Breast epithelium (tissue), 4 donors: Measurements from ENCODE around the gene PLAAT4. TPM values are rescaled to one million over a fixed set of nuclear protein-coding genes. Genes with fewer than 3 reads are reported as not detected.

ENCODE experiments used
- DNase-seq, 2 donors: peaks; one replicate each; pipeline ENCODE4 v3.0.0-alpha.2; 2019; ENCODE audit warnings: low spot score in 2 of 2
- H3K27ac ChIP-seq, 2 donors: fragments of 200-600 bp; sonication (generic) in 1 of 2; one replicate each; pipeline ENCODE4 v1.5.1; 2016 to 2019; ENCODE audit warnings: mild to moderate bottlenecking in 1 of 2
- H3K27me3 ChIP-seq, 2 donors: fragments of 200-600 bp; sonication (generic) in 1 of 2; one replicate each; pipeline versions ENCODE4 v1.5.1 to v1.6.0; 2017 to 2019; ENCODE audit warnings: control low read depth in 1 of 2, mild to moderate bottlenecking in 1 of 2
- H3K36me3 ChIP-seq: fragments of 200-600 bp; one replicate; pipeline ENCODE4 v1.5.1; 2019
- H3K4me1 ChIP-seq, 2 donors: fragments of 200-600 bp; sonication (generic); one replicate each; pipeline ENCODE4 v1.5.1; 2016 to 2019; ENCODE audit warnings: control low read depth in 1 of 2
- H3K4me3 ChIP-seq, 3 donors: fragments of 200-600 bp; sonication (generic); 1 replicate in 2 of 3; 2 replicates in 1 of 3; pipeline ENCODE4 v1.5.1; 2016 to 2019; ENCODE audit warnings: mild to moderate bottlenecking in 3 of 3, moderate library complexity in 2 of 3
- H3K9me3 ChIP-seq, 2 donors: fragments of 200-600 bp; sonication (generic) in 1 of 2; one replicate each; pipeline ENCODE4 v1.5.1; 2016 to 2019; ENCODE audit warnings: control low read depth in 1 of 2
- POLR2A ChIP-seq: fragments of 450-650 bp; IDR thresholded peaks from one replicate; pipeline ENCODE4 v1.6.1; 2016; ENCODE audit warnings: antibody characterized with exemption, mild to moderate bottlenecking, moderate library complexity
- POLR2AphosphoS5 ChIP-seq, 3 donors: sonication (generic); formaldehyde crosslinking; IDR thresholded peaks; one replicate each; pipeline ENCODE4 v1.6.1; 2017; ENCODE audit warnings: antibody characterized with exemption in 3 of 3
- intact Hi-C: fragments of 100-400 bp; cut with DNase I; formaldehyde crosslinking; loops from one replicate; pipeline ENCODE4 v1.15.1; 2023; ENCODE audit warnings: low total_unique reads
- total RNA-seq, 3 donors: library from RNA; depleted of rRNA; stranded (reverse); fragments of >200 nt; gene quantifications; one replicate each; pipeline ENCODE4 v1.1.0, GENCODE V29; 2016
- TF ChIP-seq, protein P1 (sequence below), 3 donors: fragments of 450-650 bp; IDR thresholded peaks; one replicate each; pipeline ENCODE4 v1.5.1; 2016 to 2017; ENCODE audit warnings: antibody characterized with exemption in 3 of 3, mild to moderate bottlenecking in 3 of 3, moderate library complexity in 3 of 3

The PLAAT4 gene
- total RNA-seq, 3 donors from 2014 or later = 13.9 to 100.0 (median 95.3) TPM

- no peak for TF ChIP-seq POLR2A
- TF ChIP-seq POLR2AphosphoS5 (IDR thresholded peaks at IDR 0.05) = no peak
- TF ChIP-seq, protein P1, sequence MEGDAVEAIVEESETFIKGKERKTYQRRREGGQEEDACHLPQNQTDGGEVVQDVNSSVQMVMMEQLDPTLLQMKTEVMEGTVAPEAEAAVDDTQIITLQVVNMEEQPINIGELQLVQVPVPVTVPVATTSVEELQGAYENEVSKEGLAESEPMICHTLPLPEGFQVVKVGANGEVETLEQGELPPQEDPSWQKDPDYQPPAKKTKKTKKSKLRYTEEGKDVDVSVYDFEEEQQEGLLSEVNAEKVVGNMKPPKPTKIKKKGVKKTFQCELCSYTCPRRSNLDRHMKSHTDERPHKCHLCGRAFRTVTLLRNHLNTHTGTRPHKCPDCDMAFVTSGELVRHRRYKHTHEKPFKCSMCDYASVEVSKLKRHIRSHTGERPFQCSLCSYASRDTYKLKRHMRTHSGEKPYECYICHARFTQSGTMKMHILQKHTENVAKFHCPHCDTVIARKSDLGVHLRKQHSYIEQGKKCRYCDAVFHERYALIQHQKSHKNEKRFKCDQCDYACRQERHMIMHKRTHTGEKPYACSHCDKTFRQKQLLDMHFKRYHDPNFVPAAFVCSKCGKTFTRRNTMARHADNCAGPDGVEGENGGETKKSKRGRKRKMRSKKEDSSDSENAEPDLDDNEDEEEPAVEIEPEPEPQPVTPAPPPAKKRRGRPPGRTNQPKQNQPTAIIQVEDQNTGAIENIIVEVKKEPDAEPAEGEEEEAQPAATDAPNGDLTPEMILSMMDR (IDR thresholded peaks at IDR 0.05) = no peak
- Histone ChIP-seq H3K36me3 (no peaks in the 10 kb centered on the region), H3K27ac (peak overlapping the region; percentile 78 to 89), H3K9me3 (no peaks in the 10 kb centered on the region), H3K4me3 (no peak overlapping the region), H3K27me3 (no peaks in the 10 kb centered on the region), H3K4me1 (peaks cover 0 to 9% of the 10 kb centered on the region in 2 donors)
- DNase-seq = peak in 1 of 2 donors; percentile 13
- intact Hi-C loops = no loop called here
Observed at GRCh38 chr11:63557570-63557969, 21.0 kb downstream of the PLAAT4 start.

DNA sequence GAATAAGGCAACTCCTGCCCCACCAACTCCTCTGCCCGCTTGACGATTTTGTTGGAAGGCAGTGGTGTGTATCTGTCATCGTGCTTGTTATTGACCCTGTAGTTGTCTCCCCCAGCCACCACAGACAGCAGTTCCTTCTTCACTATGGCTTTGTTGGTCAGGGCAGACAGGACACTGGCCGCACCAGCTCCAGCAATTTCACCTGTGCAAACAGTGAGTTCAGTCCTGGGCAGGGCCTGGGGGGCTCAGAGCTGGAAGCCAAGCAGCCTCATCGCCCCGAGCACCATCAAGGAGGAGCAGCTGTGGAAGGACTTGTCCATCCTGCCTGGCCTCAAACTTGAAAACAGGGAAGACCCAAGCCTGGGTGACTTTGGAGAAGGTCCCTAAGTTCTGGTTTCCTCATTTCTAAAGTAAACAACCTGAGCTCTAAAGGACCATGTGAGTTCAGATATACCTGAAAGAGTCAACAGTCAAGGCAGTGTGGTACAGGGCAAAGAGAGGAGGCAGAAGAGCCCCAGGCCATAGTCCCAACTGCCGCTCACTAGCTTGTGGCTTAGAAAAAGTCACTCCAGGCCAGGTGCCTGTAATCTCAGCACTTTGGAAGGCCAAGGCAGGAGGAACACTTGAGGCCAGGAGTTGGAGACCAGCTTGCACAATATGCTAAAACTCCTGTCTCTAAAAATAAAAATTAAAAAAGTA lies 22.0 kb downstream of the PLAAT4 start:
- peaks cover 0 to 9% of the 10 kb centered on the region in 2 donors for H3K4me1 ChIP-seq
- intact Hi-C loops = no loop called here
- H3K36me3 ChIP-seq = no peaks in the 10 kb centered on the region
- no peaks in the 10 kb centered on the region for H3K27me3 ChIP-seq
- H3K27ac ChIP-seq = peak overlapping the region; percentile 78 to 89
- no peak overlapping the region for H3K4me3 ChIP-seq
- no peak for TF ChIP-seq POLR2AphosphoS5 (IDR thresholded peaks at IDR 0.05)
- TF ChIP-seq, protein P1 (IDR thresholded peaks at IDR 0.05) = no peak
- no peak for TF ChIP-seq POLR2A
- peak; percentile 50 to 81 for DNase-seq
- no peaks in the 10 kb centered on the region for H3K9me3 ChIP-seq

DNA sequence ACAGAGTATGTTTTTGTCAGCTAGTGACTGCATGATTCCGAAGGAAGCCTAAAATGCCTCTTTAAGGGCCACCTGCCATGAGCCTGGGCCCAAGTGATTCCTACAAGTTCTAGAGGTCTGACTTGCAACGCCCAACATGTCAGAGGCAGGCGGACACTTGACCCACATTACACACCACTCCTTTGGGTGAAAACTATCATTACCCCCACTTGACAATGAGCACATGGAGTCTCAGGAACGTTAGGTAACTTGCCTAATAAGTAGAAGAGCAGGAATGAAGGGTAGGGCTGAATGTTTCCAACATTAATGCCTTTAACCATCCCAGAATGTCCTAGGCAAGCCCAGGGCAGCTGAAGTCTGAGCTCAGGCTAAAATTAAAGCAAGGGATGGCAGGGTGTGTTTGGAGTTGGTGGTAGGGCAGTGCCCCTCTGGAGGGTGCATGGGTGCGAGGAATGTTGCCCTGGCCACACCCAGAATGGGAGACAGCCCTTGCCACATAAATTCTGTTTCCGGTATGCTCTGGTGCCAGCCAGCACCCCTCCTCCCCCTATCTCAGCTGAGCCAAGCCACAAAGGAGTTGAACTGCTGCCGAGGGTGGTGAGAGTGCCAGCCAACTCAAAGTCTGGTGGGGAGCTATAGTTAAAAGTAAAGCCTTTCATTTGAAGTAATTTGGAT lies 24.0 kb downstream of the PLAAT4 start:
- DNase-seq = peak; percentile 74 to 82
- intact Hi-C loops = no loop called here

DNA sequence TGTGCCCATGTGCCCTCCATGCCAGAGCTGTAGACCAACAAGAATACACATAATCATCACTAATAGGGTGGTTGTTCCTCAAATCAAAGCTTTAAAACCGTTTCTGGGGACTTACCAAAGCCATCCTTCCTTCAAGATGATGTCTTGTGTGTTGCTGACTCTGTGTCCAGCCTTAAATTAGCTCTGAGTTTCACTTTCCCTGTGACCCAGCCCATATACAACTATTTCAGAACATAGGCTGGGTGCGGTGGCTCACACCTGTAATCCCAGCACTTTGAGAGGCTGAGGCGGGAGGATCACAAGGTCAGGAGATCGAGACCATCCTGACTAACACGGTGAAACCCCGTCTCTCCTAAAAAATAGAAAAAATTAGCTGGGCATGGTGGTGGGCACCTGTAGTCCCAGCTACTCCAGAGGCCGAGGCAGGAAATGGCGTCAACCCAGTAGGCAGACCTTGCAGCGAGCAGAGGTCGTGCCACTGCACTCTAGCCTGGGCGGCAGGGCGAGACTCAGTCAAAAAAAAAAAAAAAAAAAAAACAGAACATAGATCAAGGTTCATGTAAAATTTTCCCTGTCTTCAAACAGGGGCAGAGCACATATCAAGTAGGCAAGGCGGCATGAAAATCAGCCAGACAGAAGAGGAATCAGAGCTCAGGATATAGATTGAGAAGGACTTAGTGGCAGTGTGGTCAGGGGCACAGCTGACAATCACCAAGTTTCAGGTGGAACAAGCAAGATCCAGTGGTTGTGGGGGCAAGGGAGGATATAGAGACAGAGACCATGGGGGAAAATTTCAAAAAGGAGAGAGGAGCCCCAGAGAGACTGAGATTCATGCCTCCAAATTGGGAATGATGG lies 26.8 kb downstream of the PLAAT4 start, which contains the start of gene PLAAT2:
Gene PLAAT2 (minus strand): TSS at position 179 of the 855 bp plus-strand sequence. CDS start 55 bp downstream, at position 124.
- Histone ChIP-seq H3K27me3 (no peaks in the 10 kb centered on the region), H3K4me1 (peaks cover 0 to 9% of the 10 kb centered on the region in 2 donors), H3K27ac (peak within 1 kb of the TSS; percentile 50 to 69), H3K4me3 (no peak within 1 kb of the TSS), H3K9me3 (no peaks in the 10 kb centered on the region), H3K36me3 (no peaks in the 10 kb centered on the region)
- no peak for TF ChIP-seq POLR2AphosphoS5 (IDR thresholded peaks at IDR 0.05)
- TF ChIP-seq POLR2A = no peak
- TF ChIP-seq, protein P1 (IDR thresholded peaks at IDR 0.05) = no peak
- intact Hi-C loops = no loop called here
- DNase-seq = peak in 1 of 2 donors; percentile 13

More for the DNA sequence above, 24.0 kb downstream of the PLAAT4 start:
- no peaks in the 10 kb centered on the region for H3K36me3 ChIP-seq
- peaks cover 0 to 9% of the 10 kb centered on the region in 2 donors for H3K4me1 ChIP-seq
- no peaks in the 10 kb centered on the region for H3K9me3 ChIP-seq
- H3K27ac ChIP-seq = peak overlapping the region; percentile 71 to 89
- H3K4me3 ChIP-seq = peak overlapping the region in 1 of 3 donors; percentile 11
- peak in 2 of 3 donors; percentile 9 to 57 for TF ChIP-seq POLR2AphosphoS5 (IDR thresholded peaks at IDR 0.05)
- TF ChIP-seq, protein P1 (IDR thresholded peaks at IDR 0.05) = no peak
- H3K27me3 ChIP-seq = no peaks in the 10 kb centered on the region
